ENCODE measurements around the gene FHL1. TPM values are rescaled to one million over a fixed set of nuclear protein-coding genes. Genes with fewer than 3 reads are reported as not detected.

The FHL1 gene
- total RNA-seq, 4 donors from 2014 or later = 2,023 to 8,069 (median 7,102) TPM

GRCh38 chrX:136142592-136142991, 4.7 kb upstream of the FHL1 start:
- H3K27ac ChIP-seq = no peak overlapping the region
- peaks cover 0 to 4% (median 0%) of the 10 kb centered on the region in 3 donors for H3K27me3 ChIP-seq
- H3K9me3 ChIP-seq = no peaks in the 10 kb centered on the region
- intact Hi-C loops (cut with DNase I; ENCODE audit: low total_unique reads) = no loop called here
- ATAC-seq (no peak), DNase-seq (no peak)
- H3K4me3 ChIP-seq = no peak overlapping the region
- TF ChIP-seq, protein P1, sequence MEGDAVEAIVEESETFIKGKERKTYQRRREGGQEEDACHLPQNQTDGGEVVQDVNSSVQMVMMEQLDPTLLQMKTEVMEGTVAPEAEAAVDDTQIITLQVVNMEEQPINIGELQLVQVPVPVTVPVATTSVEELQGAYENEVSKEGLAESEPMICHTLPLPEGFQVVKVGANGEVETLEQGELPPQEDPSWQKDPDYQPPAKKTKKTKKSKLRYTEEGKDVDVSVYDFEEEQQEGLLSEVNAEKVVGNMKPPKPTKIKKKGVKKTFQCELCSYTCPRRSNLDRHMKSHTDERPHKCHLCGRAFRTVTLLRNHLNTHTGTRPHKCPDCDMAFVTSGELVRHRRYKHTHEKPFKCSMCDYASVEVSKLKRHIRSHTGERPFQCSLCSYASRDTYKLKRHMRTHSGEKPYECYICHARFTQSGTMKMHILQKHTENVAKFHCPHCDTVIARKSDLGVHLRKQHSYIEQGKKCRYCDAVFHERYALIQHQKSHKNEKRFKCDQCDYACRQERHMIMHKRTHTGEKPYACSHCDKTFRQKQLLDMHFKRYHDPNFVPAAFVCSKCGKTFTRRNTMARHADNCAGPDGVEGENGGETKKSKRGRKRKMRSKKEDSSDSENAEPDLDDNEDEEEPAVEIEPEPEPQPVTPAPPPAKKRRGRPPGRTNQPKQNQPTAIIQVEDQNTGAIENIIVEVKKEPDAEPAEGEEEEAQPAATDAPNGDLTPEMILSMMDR (IDR thresholded peaks at IDR 0.05 in 4 of 5, conservative IDR thresholded peaks at IDR 0.05 in 1 of 5) = no peak
- TF ChIP-seq POLR2A (IDR thresholded peaks at IDR 0.05) = no peak
- H3K4me1 ChIP-seq = no peaks in the 10 kb centered on the region
- in situ Hi-C loops (cut with MboI; ENCODE audit: low sequenced_read_pairs in 4 of 4) = no loop called here
- no peaks in the 10 kb centered on the region for H3K36me3 ChIP-seq

- Histone ChIP-seq H3K36me3 (no peaks in the 10 kb centered on the region), H3K4me3 (no peak overlapping the region), H3K9me3 (no peaks in the 10 kb centered on the region), H3K27ac (peak overlapping the region in 1 of 4 donors; percentile 41), H3K27me3 (peaks cover 0 to 4% (median 0%) of the 10 kb centered on the region in 3 donors), H3K4me1 (no peaks in the 10 kb centered on the region)
- ATAC-seq (peak; percentile 17 to 32), DNase-seq (no peak)
- intact Hi-C loops (cut with DNase I; ENCODE audit: low total_unique reads) (loop anchor here (1.0 kb wide), 1 partner anchor 111 kb away; no protein-coding TSS in a partner anchor), in situ Hi-C loops (cut with MboI; ENCODE audit: low sequenced_read_pairs in 4 of 4) (no loop called here)
- TF ChIP-seq, protein P1 (IDR thresholded peaks at IDR 0.05 in 4 of 5, conservative IDR thresholded peaks at IDR 0.05 in 1 of 5) = no peak
- no peak for TF ChIP-seq POLR2A (IDR thresholded peaks at IDR 0.05)
Measured at GRCh38 chrX:136143711-136144110, 3.6 kb upstream of the FHL1 start.

- in situ Hi-C loops (cut with MboI; ENCODE audit: low sequenced_read_pairs in 4 of 4) = no loop called here
Measured at GRCh38 chrX:136146614-136147314, 569 bp upstream of the FHL1 start.

GRCh38 chrX:136147976-136148375, 643 bp downstream of the FHL1 start:
- Histone ChIP-seq H3K27me3 (peaks cover 0 to 4% (median 0%) of the 10 kb centered on the region in 3 donors), H3K36me3 (no peaks in the 10 kb centered on the region), H3K9me3 (no peaks in the 10 kb centered on the region), H3K4me1 (no peaks in the 10 kb centered on the region), H3K4me3 (peak overlapping the region; percentile 38 to 75 (median 68)), H3K27ac (peak overlapping the region; percentile 66 to 78 (median 74))
- ATAC-seq (peak in 1 of 2 donors; percentile 11), DNase-seq (no peak)
- TF ChIP-seq, protein P1 (IDR thresholded peaks at IDR 0.05 in 4 of 5, conservative IDR thresholded peaks at IDR 0.05 in 1 of 5) = no peak
- TF ChIP-seq POLR2A (IDR thresholded peaks at IDR 0.05) = no peak
- in situ Hi-C loops (cut with MboI; ENCODE audit: low sequenced_read_pairs in 4 of 4) = no loop called here
- intact Hi-C loops (cut with DNase I; ENCODE audit: low total_unique reads) = loop anchor here (5.0 kb wide), 1 partner anchor 91 kb away; no protein-coding TSS in a partner anchor

More at GRCh38 chrX:136146614-136147314, 569 bp upstream of the FHL1 start:
- Histone ChIP-seq H3K27ac (peak overlapping the region; percentile 72 to 73 (median 72)), H3K9me3 (no peaks in the 10 kb centered on the region), H3K4me3 (peak overlapping the region; percentile 52 to 75 (median 70)), H3K4me1 (no peaks in the 10 kb centered on the region), H3K36me3 (no peaks in the 10 kb centered on the region), H3K27me3 (peaks cover 0 to 4% (median 0%) of the 10 kb centered on the region in 3 donors)
- intact Hi-C loops (cut with DNase I; ENCODE audit: low total_unique reads) = loop anchor here (5.0 kb wide), 1 partner anchor 89 kb away; no protein-coding TSS in a partner anchor
- TF ChIP-seq POLR2A (IDR thresholded peaks at IDR 0.05) = peak in 1 of 2 donors; percentile 29
- TF ChIP-seq, protein P1 (IDR thresholded peaks at IDR 0.05 in 4 of 5, conservative IDR thresholded peaks at IDR 0.05 in 1 of 5) = no peak
- ATAC-seq = peak; percentile 10 to 48
- no peak for DNase-seq

Data from gastrocnemius medialis (tissue), 4 donors.